ENCODE data around the gene OR4K2.
A peak's percentile ranks its signal among the peaks of the same experiment; 100 is the strongest.

GRCh38 chr14:19878029-19878642, 3.2 kb downstream of the OR4K2 start:
- TF ChIP-seq, protein P1, sequence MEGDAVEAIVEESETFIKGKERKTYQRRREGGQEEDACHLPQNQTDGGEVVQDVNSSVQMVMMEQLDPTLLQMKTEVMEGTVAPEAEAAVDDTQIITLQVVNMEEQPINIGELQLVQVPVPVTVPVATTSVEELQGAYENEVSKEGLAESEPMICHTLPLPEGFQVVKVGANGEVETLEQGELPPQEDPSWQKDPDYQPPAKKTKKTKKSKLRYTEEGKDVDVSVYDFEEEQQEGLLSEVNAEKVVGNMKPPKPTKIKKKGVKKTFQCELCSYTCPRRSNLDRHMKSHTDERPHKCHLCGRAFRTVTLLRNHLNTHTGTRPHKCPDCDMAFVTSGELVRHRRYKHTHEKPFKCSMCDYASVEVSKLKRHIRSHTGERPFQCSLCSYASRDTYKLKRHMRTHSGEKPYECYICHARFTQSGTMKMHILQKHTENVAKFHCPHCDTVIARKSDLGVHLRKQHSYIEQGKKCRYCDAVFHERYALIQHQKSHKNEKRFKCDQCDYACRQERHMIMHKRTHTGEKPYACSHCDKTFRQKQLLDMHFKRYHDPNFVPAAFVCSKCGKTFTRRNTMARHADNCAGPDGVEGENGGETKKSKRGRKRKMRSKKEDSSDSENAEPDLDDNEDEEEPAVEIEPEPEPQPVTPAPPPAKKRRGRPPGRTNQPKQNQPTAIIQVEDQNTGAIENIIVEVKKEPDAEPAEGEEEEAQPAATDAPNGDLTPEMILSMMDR (IDR thresholded peaks at IDR 0.05), result peak in 2 of 6 experiments; percentile 7 to 11
- no peak for TF ChIP-seq POLR2A (IDR thresholded peaks at IDR 0.05)

Measured in thyroid gland (tissue), 4 donors.